Retinal pigment epithelial cell (primary cell): Measurements from ENCODE around the gene ANO4.

Experiments used
- DNase-seq: peaks from one replicate; pipeline ENCODE4 v3.0.0-alpha.2; 2010; ENCODE audit warnings: low read depth
- H3K4me3 ChIP-seq: 2 replicates; pipeline ENCODE4 v1.5.1; 2011; ENCODE audit warnings: mild to moderate bottlenecking, low read length, control low read depth, moderate library complexity
- TF ChIP-seq, protein P1 (sequence below): conservative IDR thresholded peaks from 2 replicates; pipeline ENCODE4 v1.5.1; 2011; ENCODE audit warnings: low read depth, low read length, control low read depth, inconsistent platforms

ANO4 gene

DNA sequence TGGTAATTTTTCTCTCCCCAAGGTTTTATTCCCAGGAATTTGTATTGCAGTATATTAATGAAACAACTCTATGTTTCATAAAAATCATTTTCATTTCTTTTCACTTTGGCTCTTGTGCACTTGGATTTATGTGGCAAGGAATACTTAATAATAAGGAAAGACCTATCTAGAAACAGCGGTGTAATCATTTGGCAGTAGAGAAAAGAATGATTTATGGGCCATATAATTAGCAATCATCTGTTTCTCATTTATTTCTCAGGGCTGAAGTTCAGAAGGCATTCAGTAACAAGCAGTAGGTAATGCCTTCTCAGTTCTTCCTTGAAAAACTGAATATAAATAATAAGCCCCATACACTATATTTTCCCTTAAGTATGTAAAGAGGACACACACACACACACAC lies 172.6 kb downstream of the ANO4 start:
- TF ChIP-seq, protein P1, sequence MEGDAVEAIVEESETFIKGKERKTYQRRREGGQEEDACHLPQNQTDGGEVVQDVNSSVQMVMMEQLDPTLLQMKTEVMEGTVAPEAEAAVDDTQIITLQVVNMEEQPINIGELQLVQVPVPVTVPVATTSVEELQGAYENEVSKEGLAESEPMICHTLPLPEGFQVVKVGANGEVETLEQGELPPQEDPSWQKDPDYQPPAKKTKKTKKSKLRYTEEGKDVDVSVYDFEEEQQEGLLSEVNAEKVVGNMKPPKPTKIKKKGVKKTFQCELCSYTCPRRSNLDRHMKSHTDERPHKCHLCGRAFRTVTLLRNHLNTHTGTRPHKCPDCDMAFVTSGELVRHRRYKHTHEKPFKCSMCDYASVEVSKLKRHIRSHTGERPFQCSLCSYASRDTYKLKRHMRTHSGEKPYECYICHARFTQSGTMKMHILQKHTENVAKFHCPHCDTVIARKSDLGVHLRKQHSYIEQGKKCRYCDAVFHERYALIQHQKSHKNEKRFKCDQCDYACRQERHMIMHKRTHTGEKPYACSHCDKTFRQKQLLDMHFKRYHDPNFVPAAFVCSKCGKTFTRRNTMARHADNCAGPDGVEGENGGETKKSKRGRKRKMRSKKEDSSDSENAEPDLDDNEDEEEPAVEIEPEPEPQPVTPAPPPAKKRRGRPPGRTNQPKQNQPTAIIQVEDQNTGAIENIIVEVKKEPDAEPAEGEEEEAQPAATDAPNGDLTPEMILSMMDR: no peak
- no peak overlapping the region for H3K4me3 ChIP-seq
- DNase-seq: no peak

DNA sequence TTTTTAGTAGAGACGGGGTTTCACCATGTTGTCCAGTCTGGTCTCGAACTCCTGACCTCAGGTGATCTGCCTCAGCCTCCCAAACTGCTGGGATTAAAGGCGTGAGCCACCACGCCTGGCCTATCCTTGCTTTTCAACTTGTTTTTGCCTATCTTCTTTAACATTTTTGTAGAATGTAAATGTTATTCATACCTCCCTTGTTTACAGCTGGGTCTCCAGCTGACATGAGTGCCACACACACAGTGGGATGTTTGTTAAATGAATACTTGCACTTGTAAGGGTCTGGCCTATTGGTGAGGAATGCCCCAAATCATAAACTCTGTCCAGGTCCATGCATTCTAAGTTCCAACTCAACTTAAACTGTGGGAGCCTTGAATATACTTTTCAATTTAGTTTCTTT lies 176.3 kb downstream of the ANO4 start:
- TF ChIP-seq, protein P1: no peak
- DNase-seq: no peak
- no peak overlapping the region for H3K4me3 ChIP-seq

DNA sequence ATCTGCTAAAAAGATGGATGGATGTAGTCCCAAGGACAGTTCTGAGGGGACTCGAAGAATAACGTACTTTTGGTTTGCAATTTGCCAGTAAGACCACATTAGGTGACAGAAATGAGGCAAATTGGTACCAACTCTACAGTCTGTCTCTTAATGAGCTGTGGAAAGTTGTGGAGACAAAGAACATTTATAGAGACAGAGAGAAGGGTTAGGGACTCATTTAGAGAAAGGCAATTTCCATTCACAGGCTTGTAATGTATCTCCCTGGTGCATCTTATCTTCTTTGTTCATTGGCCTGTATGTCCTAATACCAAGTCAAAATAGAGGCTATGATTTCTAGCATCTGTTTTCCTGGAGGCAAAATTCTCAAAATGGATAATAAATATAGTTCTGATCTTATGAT lies 177.5 kb downstream of the ANO4 start:
- no peak for DNase-seq
- TF ChIP-seq, protein P1: no peak
- no peak overlapping the region for H3K4me3 ChIP-seq

DNA sequence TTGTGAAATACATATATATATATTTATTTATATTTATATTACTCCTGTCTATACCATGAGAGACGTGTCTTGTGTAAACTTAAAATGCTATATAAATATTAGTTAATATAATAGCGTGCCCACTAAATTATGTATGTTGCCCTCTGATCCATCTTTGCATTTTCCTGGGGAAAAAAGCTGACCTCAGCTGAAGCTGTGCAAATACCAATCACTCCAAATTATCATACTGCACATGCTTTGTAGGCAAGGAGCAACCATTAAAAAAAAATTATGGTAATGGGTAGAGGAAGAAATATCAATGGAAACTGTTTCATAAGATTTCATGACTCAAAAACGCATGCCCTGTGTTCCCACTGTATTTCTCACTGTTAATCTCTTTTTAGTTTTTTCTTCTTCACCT lies 179.8 kb downstream of the ANO4 start:
- DNase-seq: no peak
- TF ChIP-seq, protein P1: no peak
- no peak overlapping the region for H3K4me3 ChIP-seq

DNA sequence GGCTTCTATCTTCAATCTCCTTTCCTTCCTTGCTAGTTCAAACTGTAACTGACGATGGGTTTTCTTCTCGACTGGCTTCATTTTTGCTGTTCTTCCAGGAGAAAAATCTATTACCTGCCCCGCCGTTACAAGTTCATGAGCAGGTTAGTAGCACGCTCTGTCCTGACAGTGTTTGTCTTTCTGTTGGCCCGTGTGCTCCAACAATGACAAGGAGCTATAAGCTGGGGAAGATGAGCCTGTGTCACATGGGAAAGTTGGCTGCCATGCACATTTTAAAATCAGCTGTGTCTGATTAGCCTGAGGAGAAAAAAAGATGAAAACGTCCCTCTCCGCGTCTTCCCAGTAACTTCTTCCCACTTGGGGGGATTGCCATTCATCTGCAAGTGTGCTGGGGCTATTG lies 180.2 kb downstream of the ANO4 start:
- no peak overlapping the region for H3K4me3 ChIP-seq
- TF ChIP-seq, protein P1: no peak
- DNase-seq: no peak

DNA sequence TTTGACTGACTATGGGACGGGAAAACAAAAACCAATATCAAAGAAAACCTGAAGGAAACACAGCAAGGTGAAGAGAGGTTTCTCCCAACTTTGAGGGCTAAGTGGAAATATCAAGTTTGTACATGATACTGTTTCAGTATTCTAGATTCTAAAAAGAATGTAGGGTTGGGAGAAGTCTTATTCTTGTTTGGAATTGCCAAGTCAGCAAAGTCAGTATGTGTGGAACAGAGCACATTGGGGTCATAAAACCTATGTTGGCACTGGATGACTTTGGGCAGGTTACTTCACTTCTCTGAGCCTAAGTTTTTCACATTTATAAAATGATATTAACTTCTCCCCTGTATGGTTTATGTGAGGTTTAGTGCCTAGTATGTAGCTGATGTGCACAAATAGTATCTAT lies 182.2 kb downstream of the ANO4 start:
- no peak overlapping the region for H3K4me3 ChIP-seq
- TF ChIP-seq, protein P1: no peak

DNA sequence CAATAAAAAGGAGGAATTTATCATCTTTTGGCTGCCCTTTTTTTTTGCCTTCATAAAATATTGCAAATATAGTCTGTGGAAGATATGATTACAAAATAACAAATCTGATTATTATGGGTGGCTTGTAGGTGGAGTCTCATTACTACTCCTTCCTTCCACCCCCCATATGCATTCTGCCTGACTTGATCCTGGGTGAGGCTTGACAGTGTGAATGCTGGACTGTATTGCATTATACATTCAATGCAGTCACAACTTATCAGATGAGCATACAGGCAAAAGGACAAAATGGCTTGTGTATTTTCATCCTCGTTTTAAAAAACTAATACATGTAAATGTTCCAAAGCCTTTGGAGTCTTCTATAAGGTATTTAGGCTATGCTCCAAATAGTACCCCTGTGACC lies 186.3 kb downstream of the ANO4 start:
- H3K4me3 ChIP-seq: no peak overlapping the region
- DNase-seq: no peak
- TF ChIP-seq, protein P1: no peak

More for the DNA sequence above, 182.2 kb downstream of the ANO4 start:
- DNase-seq: no peak
